ENCODE results near the gene RAPGEF3.

The RAPGEF3 gene

DNA sequence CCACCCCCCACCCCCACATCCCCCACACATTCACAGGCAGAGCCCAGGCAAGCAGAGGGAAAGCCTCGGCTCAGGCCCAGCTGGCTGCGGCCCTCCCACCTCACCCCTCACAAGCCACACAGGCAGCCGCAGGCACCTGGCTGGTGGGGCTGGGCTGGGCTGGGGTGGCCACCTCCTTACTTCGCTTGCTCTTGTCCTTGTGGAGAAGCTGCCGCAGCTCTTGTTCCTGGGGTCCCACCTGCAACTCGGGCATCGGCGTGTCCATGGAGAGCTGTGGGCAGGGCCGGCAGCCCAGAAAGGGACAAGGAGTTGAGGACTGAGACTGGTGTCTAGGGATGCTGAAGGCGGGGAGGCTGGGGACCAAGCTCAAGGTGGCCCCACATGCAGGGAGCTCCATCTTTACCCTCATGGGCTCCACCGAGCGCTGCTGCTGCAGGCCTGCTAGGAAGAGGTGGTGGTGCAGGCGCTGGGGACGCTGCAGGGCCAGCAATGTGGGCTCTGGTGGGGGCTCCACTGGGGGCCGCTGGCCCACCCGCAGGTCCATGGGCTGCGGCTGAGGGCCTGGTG lies 39.8 kb upstream of the RAPGEF3 start:
- Histone ChIP-seq H2BK5ac (ENCODE audit: low read depth, low read length, poor library complexity, severe bottlenecking) (no peak overlapping the region), H3K4ac (ENCODE audit: low read depth in 1 of 2, low read length in 2 of 2) (no peak overlapping the region), H3K9ac (ENCODE audit: low read length) (no peak overlapping the region), H2AK5ac (ENCODE audit: low read length, severe bottlenecking) (no peak overlapping the region), H3K4me3 (ENCODE audit: insufficient read depth in 1 of 2, low read depth in 1 of 2, low read length in 2 of 2) (no peak overlapping the region), H3K4me1 (ENCODE audit: control insufficient read depth, insufficient read depth, low read depth, low read length) (peaks cover 24% of the 10 kb centered on the region), H3K9me3 (ENCODE audit: control insufficient read depth, low read length) (no peaks in the 10 kb centered on the region), H3K18ac (ENCODE audit: low read depth in 1 of 2, low read length in 2 of 2) (no peak overlapping the region), H3K14ac (ENCODE audit: low read length in 2 of 2) (no peak overlapping the region), H2BK15ac (ENCODE audit: low read depth, poor library complexity, severe bottlenecking) (no peak overlapping the region), H4K8ac (ENCODE audit: low read length) (no peak overlapping the region), H4K91ac (ENCODE audit: low read length) (no peak overlapping the region), H3K36me3 (ENCODE audit: control insufficient read depth in 1 of 2, insufficient read depth in 2 of 2, low read depth in 1 of 2, low read length in 2 of 2) (peaks cover 78 to 81% of the 10 kb centered on the region in 2 experiments), H3K4me2 (ENCODE audit: low read length, poor library complexity, severe bottlenecking) (no peak overlapping the region), H3K79me1 (replicated peaks; ENCODE audit: low read length, poor library complexity, severe bottlenecking) (peaks cover 48% of the 10 kb centered on the region), H2BK12ac (ENCODE audit: low read length in 2 of 2) (no peak overlapping the region), H2BK120ac (ENCODE audit: low read depth, low read length) (no peak overlapping the region), H3K27ac (ENCODE audit: low read length, poor library complexity, severe bottlenecking) (no peak overlapping the region), H2AFZ (ENCODE audit: low read depth, low read length) (no peak overlapping the region), H3K23ac (ENCODE audit: low read length in 2 of 2) (no peak overlapping the region), H3K27me3 (ENCODE audit: control insufficient read depth in 1 of 2, insufficient read depth in 1 of 2, low read length in 2 of 2) (no peaks in the 10 kb centered on the region)
- DNase-seq, result no peak
- 95% methylated on average over 17 of the region's 17 CpGs for WGBS

DNA sequence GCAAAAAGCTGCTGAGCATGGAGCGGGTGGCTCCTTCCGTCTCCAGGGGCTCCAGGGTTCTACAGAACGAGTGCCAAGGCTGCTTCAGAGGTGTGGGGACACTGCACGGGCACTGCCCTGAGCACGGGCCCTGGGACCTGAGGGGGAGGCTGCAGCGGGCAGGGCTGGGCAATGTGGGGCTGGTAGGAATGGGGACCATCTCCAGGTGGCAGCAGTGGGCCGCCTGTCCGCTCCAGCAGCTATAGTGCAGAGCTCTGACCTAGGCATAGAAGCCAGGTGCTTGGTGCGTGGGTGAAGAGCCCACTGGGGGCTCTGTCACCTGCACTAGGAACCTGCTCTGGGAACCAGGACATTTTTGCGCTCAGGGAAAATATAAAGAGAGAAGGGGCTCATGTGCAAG lies 38.8 kb upstream of the RAPGEF3 start:
- no peak overlapping the region for H4K8ac ChIP-seq (ENCODE audit: low read length)
- H2AK5ac ChIP-seq (ENCODE audit: low read length, severe bottlenecking), result no peak overlapping the region
- no peak overlapping the region for H2AFZ ChIP-seq (ENCODE audit: low read depth, low read length)
- H3K4me2 ChIP-seq (ENCODE audit: low read length, poor library complexity, severe bottlenecking), result no peak overlapping the region
- WGBS, result 94% methylated on average over 10 of the region's 10 CpGs
- no peak for DNase-seq
- H2BK5ac ChIP-seq (ENCODE audit: low read depth, low read length, poor library complexity, severe bottlenecking), result no peak overlapping the region
- no peak overlapping the region for H2BK12ac ChIP-seq (ENCODE audit: low read length in 2 of 2)
- no peak overlapping the region for H3K4me3 ChIP-seq (ENCODE audit: insufficient read depth in 1 of 2, low read depth in 1 of 2, low read length in 2 of 2)
- H3K27ac ChIP-seq (ENCODE audit: low read length, poor library complexity, severe bottlenecking), result no peak overlapping the region
- peaks cover 79 to 83% of the 10 kb centered on the region in 2 experiments for H3K36me3 ChIP-seq (ENCODE audit: control insufficient read depth in 1 of 2, insufficient read depth in 2 of 2, low read depth in 1 of 2, low read length in 2 of 2)
- no peaks in the 10 kb centered on the region for H3K9me3 ChIP-seq (ENCODE audit: control insufficient read depth, low read length)
- peak overlapping the region; percentile 2 for H2BK15ac ChIP-seq (ENCODE audit: low read depth, poor library complexity, severe bottlenecking)
- no peak overlapping the region for H3K4ac ChIP-seq (ENCODE audit: low read depth in 1 of 2, low read length in 2 of 2)
- H3K23ac ChIP-seq (ENCODE audit: low read length in 2 of 2), result no peak overlapping the region
- H3K9ac ChIP-seq (ENCODE audit: low read length), result no peak overlapping the region
- H3K4me1 ChIP-seq (ENCODE audit: control insufficient read depth, insufficient read depth, low read depth, low read length), result peaks cover 18% of the 10 kb centered on the region
- no peak overlapping the region for H2BK120ac ChIP-seq (ENCODE audit: low read depth, low read length)
- no peak overlapping the region for H4K91ac ChIP-seq (ENCODE audit: low read length)
- H3K14ac ChIP-seq (ENCODE audit: low read length in 2 of 2), result no peak overlapping the region
- peaks cover 51% of the 10 kb centered on the region for H3K79me1 ChIP-seq (replicated peaks; ENCODE audit: low read length, poor library complexity, severe bottlenecking)
- H3K27me3 ChIP-seq (ENCODE audit: control insufficient read depth in 1 of 2, insufficient read depth in 1 of 2, low read length in 2 of 2), result no peaks in the 10 kb centered on the region
- no peak overlapping the region for H3K18ac ChIP-seq (ENCODE audit: low read depth in 1 of 2, low read length in 2 of 2)

DNA sequence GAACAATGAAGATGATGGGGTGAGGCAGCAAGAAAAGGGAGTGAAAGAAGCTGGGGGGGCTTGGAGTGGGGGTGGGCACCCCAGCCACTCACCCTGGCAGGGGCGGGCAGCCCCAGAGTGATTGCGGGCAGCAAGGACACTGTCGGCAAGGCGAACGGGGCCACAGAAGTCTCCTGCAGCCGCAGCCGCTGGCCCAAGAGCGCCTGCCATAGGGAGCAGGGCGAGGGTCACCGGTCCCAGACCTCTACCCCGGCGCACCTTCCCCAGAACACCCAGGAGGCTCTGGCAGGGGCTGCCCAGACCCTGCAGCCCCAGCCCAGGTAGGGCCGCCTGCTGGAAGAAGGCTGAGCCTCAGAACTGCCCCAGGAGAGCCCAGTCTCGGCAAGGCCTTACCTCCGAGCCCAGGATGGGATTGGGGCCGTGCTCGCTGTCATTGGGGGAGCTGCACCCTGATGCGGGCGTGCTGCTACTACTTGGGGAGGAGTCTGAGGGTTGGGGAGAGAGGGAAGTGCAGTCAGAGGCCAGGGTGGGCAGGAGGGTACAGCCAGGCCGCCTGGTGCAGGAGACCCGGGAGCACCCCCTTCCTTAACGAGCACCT lies 37.2 kb upstream of the RAPGEF3 start:
- WGBS, result 97% methylated on average over 18 of the region's 22 CpGs
- H3K9me3 ChIP-seq (ENCODE audit: control insufficient read depth, low read length), result no peaks in the 10 kb centered on the region
- H2BK12ac ChIP-seq (ENCODE audit: low read length in 2 of 2), result no peak overlapping the region
- no peak overlapping the region for H3K14ac ChIP-seq (ENCODE audit: low read length in 2 of 2)
- H3K36me3 ChIP-seq (ENCODE audit: control insufficient read depth in 1 of 2, insufficient read depth in 2 of 2, low read depth in 1 of 2, low read length in 2 of 2), result peaks cover 88 to 89% of the 10 kb centered on the region in 2 experiments
- no peak for DNase-seq
- H3K4me2 ChIP-seq (ENCODE audit: low read length, poor library complexity, severe bottlenecking), result no peak overlapping the region
- no peaks in the 10 kb centered on the region for H3K27me3 ChIP-seq (ENCODE audit: control insufficient read depth in 1 of 2, insufficient read depth in 1 of 2, low read length in 2 of 2)
- no peak overlapping the region for H2BK5ac ChIP-seq (ENCODE audit: low read depth, low read length, poor library complexity, severe bottlenecking)
- no peak overlapping the region for H3K23ac ChIP-seq (ENCODE audit: low read length in 2 of 2)
- no peak overlapping the region for H2BK120ac ChIP-seq (ENCODE audit: low read depth, low read length)
- H2BK15ac ChIP-seq (ENCODE audit: low read depth, poor library complexity, severe bottlenecking), result no peak overlapping the region
- H3K4ac ChIP-seq (ENCODE audit: low read depth in 1 of 2, low read length in 2 of 2), result no peak overlapping the region
- H3K4me1 ChIP-seq (ENCODE audit: control insufficient read depth, insufficient read depth, low read depth, low read length), result peaks cover 8% of the 10 kb centered on the region
- no peak overlapping the region for H3K9ac ChIP-seq (ENCODE audit: low read length)
- peaks cover 60% of the 10 kb centered on the region for H3K79me1 ChIP-seq (replicated peaks; ENCODE audit: low read length, poor library complexity, severe bottlenecking)
- no peak overlapping the region for H2AFZ ChIP-seq (ENCODE audit: low read depth, low read length)
- H3K27ac ChIP-seq (ENCODE audit: low read length, poor library complexity, severe bottlenecking), result no peak overlapping the region
- H4K91ac ChIP-seq (ENCODE audit: low read length), result peak overlapping the region; percentile 27
- no peak overlapping the region for H4K8ac ChIP-seq (ENCODE audit: low read length)
- no peak overlapping the region for H2AK5ac ChIP-seq (ENCODE audit: low read length, severe bottlenecking)
- no peak overlapping the region for H3K18ac ChIP-seq (ENCODE audit: low read depth in 1 of 2, low read length in 2 of 2)
- H3K4me3 ChIP-seq (ENCODE audit: insufficient read depth in 1 of 2, low read depth in 1 of 2, low read length in 2 of 2), result no peak overlapping the region

DNA sequence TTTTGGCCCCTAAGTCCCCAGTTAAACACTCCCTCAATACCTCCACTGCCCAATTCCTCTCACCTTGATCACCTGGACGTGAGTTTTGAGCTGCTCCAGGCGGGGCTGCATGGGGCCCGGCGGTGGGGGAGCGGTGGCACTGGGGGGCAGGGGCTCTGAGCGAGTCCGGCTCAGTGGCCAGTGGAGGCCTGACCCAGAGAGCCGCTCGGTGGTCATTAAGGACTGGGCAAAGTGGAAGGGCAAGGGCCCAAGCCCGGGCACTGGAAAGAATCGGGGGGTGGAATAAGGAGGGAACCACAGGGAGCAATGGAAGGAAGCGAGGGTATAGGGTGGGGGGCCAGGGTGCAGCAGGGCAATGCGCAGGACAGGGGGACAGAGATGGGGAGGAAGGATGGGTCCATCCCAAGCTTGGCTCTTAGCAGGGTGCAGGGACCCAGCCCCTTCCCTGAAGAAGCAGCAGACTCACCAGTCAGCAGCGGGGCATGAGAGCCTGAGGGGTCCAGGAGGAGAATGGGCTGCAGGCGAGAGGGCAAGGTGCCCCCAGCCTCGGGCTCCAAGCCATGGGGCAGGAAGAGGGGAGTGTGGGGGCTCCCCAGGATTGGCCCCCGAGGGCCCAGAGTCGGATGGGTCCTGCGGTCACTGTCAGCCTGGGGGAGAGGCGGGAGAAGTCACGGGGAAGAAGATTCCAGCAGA lies 36.6 kb upstream of the RAPGEF3 start:
- H3K27ac ChIP-seq (ENCODE audit: low read length, poor library complexity, severe bottlenecking), result no peak overlapping the region
- H3K4me3 ChIP-seq (ENCODE audit: insufficient read depth in 1 of 2, low read depth in 1 of 2, low read length in 2 of 2), result no peak overlapping the region
- no peak overlapping the region for H3K18ac ChIP-seq (ENCODE audit: low read depth in 1 of 2, low read length in 2 of 2)
- no peak overlapping the region for H2BK5ac ChIP-seq (ENCODE audit: low read depth, low read length, poor library complexity, severe bottlenecking)
- H3K79me1 ChIP-seq (replicated peaks; ENCODE audit: low read length, poor library complexity, severe bottlenecking), result peaks cover 59% of the 10 kb centered on the region
- no peak overlapping the region for H2BK15ac ChIP-seq (ENCODE audit: low read depth, poor library complexity, severe bottlenecking)
- no peak overlapping the region for H3K9ac ChIP-seq (ENCODE audit: low read length)
- no peaks in the 10 kb centered on the region for H3K9me3 ChIP-seq (ENCODE audit: control insufficient read depth, low read length)
- H3K23ac ChIP-seq (ENCODE audit: low read length in 2 of 2), result no peak overlapping the region
- no peaks in the 10 kb centered on the region for H3K27me3 ChIP-seq (ENCODE audit: control insufficient read depth in 1 of 2, insufficient read depth in 1 of 2, low read length in 2 of 2)
- no peak overlapping the region for H2BK120ac ChIP-seq (ENCODE audit: low read depth, low read length)
- H4K91ac ChIP-seq (ENCODE audit: low read length), result no peak overlapping the region
- peaks cover 7% of the 10 kb centered on the region for H3K4me1 ChIP-seq (ENCODE audit: control insufficient read depth, insufficient read depth, low read depth, low read length)
- no peak overlapping the region for H3K4ac ChIP-seq (ENCODE audit: low read depth in 1 of 2, low read length in 2 of 2)
- DNase-seq, result no peak
- H3K36me3 ChIP-seq (ENCODE audit: control insufficient read depth in 1 of 2, insufficient read depth in 2 of 2, low read depth in 1 of 2, low read length in 2 of 2), result peaks cover 89 to 93% of the 10 kb centered on the region in 2 experiments
- H2BK12ac ChIP-seq (ENCODE audit: low read length in 2 of 2), result no peak overlapping the region
- no peak overlapping the region for H2AFZ ChIP-seq (ENCODE audit: low read depth, low read length)
- H4K8ac ChIP-seq (ENCODE audit: low read length), result no peak overlapping the region
- WGBS, result 97% methylated on average over 21 of the region's 21 CpGs
- H3K14ac ChIP-seq (ENCODE audit: low read length in 2 of 2), result no peak overlapping the region
- no peak overlapping the region for H2AK5ac ChIP-seq (ENCODE audit: low read length, severe bottlenecking)
- H3K4me2 ChIP-seq (ENCODE audit: low read length, poor library complexity, severe bottlenecking), result no peak overlapping the region

Measured in mesenchymal stem cell (in vitro differentiated cells and primary cell).